Astrocyte of the cerebellum (primary cell): ENCODE measurements around the gene AIFM2.
"Not testable (repeated sequence)": the region's sequence is repeated elsewhere in the genome, so short reads cannot be mapped to it uniquely, and the experiment has no call there.

ENCODE experiments used
- DNase-seq: peaks from one replicate; pipeline ENCODE4 v3.0.0-alpha.2; 2011; ENCODE audit warnings: low read depth
- H3K4me3 ChIP-seq: 2 replicates; pipeline ENCODE4 v1.5.1; 2011; ENCODE audit warnings: mild to moderate bottlenecking, low read depth, low read length, moderate library complexity
- in situ Hi-C: cut with HindIII; loops from 2 replicates; pipeline ENCODE4 v1.10.0; 2017; ENCODE audit warnings: low sequenced_read_pairs
- TF ChIP-seq, protein P1 (sequence below): IDR thresholded peaks from 2 replicates; pipeline ENCODE4 v1.5.1; 2012; ENCODE audit warnings: low read length, low read depth, moderate library complexity, mild to moderate bottlenecking; ENCODE audit errors: missing control alignments

AIFM2 gene

DNA sequence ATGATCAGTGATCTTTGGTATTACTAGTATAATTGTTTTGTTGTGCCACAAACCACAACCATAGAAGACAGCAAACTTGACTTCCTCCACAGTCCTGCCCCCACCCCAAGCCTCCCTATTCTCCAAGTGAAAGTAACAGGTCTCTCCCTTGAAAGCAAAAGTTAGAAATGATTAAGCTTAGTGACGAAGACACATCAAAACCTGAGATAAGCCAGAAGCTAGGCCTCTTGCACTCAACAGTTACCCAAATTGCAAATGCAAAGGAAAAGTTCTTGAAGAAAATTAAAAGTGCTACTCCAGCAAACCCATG, 30.2 kb upstream of the AIFM2 start:
- TF ChIP-seq, protein P1, sequence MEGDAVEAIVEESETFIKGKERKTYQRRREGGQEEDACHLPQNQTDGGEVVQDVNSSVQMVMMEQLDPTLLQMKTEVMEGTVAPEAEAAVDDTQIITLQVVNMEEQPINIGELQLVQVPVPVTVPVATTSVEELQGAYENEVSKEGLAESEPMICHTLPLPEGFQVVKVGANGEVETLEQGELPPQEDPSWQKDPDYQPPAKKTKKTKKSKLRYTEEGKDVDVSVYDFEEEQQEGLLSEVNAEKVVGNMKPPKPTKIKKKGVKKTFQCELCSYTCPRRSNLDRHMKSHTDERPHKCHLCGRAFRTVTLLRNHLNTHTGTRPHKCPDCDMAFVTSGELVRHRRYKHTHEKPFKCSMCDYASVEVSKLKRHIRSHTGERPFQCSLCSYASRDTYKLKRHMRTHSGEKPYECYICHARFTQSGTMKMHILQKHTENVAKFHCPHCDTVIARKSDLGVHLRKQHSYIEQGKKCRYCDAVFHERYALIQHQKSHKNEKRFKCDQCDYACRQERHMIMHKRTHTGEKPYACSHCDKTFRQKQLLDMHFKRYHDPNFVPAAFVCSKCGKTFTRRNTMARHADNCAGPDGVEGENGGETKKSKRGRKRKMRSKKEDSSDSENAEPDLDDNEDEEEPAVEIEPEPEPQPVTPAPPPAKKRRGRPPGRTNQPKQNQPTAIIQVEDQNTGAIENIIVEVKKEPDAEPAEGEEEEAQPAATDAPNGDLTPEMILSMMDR: no peak
- in situ Hi-C loops: no loop called here
- H3K4me3 ChIP-seq: no peak overlapping the region
- no peak for DNase-seq

DNA sequence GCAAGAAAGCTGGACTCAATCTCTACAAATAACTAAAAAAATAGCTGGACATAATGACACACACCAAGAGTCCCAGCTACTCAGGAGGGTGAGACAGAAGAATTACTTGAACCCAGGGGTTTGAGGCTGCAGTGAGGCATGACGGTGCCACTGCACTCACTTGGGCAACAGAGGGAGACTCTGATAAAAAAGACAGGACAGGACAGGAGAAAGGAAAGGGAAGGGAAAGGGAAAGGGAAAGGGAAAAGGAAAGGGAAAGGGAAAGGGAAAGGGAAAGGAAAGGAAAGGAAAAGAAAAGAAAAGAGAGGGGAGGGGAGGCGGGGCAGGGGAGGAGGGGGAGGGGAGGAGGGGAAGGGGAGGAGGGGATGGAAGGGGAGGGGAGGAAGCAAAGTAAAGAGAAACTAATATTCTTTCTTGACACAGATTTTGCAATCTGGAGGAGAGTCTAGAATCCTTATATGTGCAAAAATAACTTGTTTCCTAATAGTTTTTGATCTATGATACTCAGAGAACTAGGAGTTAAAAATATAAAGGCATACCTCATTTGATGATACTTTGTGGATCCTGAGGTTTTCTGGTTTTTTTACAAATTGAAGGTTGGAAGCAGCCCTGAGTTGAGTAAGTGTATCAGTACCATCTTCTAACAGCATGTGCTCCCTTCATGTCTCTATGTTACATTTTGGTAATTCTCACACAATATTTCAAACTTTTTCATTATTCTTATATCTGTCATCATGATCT, 29.7 kb upstream of the AIFM2 start:
- DNase-seq: no peak
- in situ Hi-C loops: no loop called here
- H3K4me3 ChIP-seq: no peak overlapping the region
- TF ChIP-seq, protein P1: no peak

DNA sequence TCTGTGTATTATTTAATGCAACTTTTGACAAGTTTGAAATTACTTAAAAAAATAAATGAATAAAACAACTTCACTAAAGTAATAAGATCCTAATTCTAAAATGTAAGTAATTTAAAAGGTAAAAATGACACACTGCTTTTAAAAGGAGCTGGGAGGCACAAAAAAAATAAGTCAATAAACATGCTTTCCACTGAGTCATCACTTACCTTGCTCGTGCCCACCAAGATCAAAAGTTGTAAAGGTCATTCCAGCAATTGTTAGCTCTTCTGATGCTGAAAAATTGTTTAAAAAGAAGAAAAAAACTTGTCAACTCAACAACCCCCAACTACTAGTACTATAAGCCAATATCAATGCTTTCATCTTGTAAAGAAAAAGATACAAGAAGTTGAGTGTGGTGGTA, 28.2 kb upstream of the AIFM2 start:
- no peak for DNase-seq
- H3K4me3 ChIP-seq: no peak overlapping the region
- in situ Hi-C loops: no loop called here
- TF ChIP-seq, protein P1: no peak

DNA sequence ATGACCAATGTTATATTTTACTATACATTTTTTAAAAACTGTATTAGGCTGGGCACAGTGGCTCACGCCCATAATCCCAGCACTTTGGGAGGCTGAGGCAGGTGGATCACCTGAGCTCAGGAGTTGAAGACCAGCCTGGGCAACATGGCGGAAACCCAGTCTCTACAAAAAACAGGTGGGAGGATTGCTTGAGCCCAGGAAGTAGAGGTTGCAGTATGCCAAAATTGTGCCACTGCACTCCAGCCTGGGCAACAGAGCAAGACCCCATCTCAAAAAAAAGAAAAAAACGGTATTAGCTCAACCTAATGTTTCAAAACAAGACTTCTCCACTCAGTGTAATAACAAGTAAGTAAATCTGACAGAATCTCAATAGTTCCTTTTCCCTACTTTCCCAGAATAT, 26.7 kb upstream of the AIFM2 start:
- in situ Hi-C loops, H3K4me3 ChIP-seq, DNase-seq: not testable (repeated sequence)

DNA sequence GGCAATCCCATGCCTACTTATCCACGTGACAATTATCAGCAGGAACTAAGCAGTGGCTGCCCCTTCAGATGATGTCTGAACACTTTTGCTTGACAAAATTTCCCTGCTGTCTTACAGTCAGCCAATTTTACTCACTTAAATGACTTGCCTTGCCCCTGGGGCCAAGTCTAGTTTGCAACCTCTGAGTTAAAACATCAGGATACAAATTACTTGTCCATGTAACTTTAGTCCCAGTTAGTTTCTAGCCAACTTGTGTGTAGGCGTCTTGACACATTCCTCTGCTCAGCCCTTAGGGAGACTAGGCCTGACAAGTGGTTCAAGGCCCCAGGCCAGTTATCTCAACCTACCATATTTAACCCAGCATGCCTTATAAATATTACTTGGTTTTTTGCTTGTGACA, 25.5 kb upstream of the AIFM2 start:
- no peak for DNase-seq
- TF ChIP-seq, protein P1: no peak
- no peak overlapping the region for H3K4me3 ChIP-seq
- in situ Hi-C loops: no loop called here

DNA sequence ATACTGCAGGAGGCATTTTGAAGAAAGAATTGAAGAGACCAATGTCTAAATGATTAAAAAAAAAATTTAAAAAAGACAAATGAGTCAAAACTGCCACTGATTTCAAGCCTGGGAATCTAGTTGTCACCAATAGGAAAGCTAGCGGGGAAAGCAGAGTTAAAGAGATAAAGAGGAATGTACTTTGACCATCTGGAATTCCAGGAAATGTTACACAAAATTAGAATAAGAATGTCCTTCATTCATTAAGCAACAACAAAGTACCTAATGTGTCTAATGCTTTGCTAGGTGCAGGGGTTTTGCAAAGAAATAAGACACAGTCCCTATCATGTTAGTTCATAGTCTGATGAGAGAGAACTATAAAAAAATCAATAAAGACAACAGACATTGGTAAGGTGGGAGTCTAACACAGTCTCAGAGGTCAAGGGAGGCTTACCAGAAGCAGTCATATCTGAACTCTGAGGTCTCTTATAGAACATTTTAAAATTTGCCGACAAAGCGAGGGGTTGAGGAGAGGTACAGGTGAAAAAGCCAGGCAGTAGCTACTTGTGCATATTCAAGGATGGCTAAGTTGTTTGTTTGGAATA, 22.7 kb upstream of the AIFM2 start:
- DNase-seq: no peak
- TF ChIP-seq, protein P1: no peak
- no peak overlapping the region for H3K4me3 ChIP-seq
- in situ Hi-C loops: no loop called here

DNA sequence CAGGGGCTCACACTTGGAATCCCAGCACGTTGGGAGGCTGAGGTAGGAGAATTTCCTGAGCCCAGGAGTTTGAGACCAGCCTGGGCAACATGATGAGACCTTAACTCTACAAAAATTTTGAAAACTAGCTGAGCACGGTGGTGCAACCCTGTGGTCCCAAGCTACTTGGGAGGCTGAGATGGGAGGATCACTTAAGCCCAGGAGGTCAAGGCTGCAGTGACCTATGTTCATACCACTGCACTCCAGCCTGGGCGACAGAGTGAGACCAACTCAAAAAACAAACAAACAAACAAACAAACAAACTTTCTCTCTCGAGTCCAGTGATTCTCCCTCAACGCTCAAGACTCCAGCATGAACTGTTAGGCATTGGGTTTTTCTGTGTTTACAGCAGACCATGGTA, 15.9 kb upstream of the AIFM2 start:
- no peak for DNase-seq
- H3K4me3 ChIP-seq: no peak overlapping the region
- TF ChIP-seq, protein P1: no peak
- in situ Hi-C loops: no loop called here
